Stimulated activated CD8-positive, alpha-beta memory T cell treated with anti-CD3 and anti-CD28 coated beads, Interleukin-2, amount 100 ng/mL, for 48 hours (primary cell): Measurements from ENCODE around the gene ANKRD36C.
"Not testable (repeated sequence)": the region's sequence is repeated elsewhere in the genome, so short reads cannot be mapped to it uniquely, and the experiment has no call there.

Experiments
- DNase-seq, 2 donors: peaks; one replicate each; pipeline ENCODE4 v3.0.0-alpha.2; 2020; ENCODE audit warnings: low read depth in 2 of 2

ANKRD36C gene

GRCh38 chr2:95799147-95799889 lies 192.3 kb downstream of the ANKRD36C start:
- DNase-seq, result not testable (repeated sequence)

- DNase-seq, result not testable (repeated sequence)
Observed at GRCh38 chr2:95796249-95797099, 195.2 kb downstream of the ANKRD36C start.

- DNase-seq, result not testable (repeated sequence)
Observed at GRCh38 chr2:95793970-95794369, 197.7 kb downstream of the ANKRD36C start.

GRCh38 chr2:95790180-95790579 lies 201.4 kb downstream of the ANKRD36C start:
- not testable (repeated sequence) for DNase-seq

- not testable (repeated sequence) for DNase-seq
Observed at GRCh38 chr2:95789385-95789784, 202.2 kb downstream of the ANKRD36C start.

GRCh38 chr2:95788642-95789041 lies 203.0 kb downstream of the ANKRD36C start:
- not testable (repeated sequence) for DNase-seq
